NCI-H526 treated with DMSO at 0.1 percent for 48 hours (cell line): ENCODE data around the gene APCDD1L.
"Not testable (repeated sequence)": the region's sequence is repeated elsewhere in the genome, so short reads cannot be mapped to it uniquely, and the experiment has no call there.

Experiments
- DNase-seq: peaks from one replicate; lab custom pipeline; 2025; lab: John Stamatoyannopoulos, UW

Gene APCDD1L

GRCh38 chr20:58514321-58515232 lies 622 bp downstream of the APCDD1L start:
- no peak for DNase-seq

DNA sequence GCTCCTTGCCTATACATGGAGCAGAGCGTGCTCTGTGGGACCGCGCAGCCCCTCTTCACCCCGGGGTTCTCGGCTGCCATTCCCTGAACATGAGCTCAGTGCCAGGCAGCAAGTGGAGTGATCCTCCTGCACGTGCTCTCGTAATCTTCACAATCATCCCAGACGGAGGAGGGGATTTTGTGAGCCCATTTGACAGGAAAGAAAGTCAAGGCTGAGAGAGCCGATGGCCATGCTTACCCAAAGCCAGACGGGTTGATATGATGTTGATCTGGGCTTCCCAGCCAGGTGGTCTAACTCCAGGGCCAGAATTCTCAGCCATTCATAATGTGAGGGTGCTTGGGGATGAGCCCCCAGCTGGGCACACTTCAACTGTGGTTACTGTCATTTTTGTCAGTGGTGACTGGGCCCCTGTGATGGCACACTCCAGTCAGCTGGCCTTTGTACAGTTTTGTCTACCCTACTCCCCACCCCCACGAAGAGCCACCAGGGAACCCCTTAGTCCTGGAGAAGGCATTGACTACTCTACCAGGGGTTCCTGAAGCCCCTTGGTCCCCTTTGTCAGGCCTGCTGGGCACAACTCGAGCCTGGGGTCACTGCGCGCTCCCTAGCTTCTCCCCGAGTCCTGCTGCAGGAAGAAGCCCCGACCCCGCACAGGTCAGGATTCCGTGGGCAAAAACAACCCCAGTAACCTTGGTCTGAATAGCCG lies 1.5 kb downstream of the APCDD1L start:
- no peak for DNase-seq

DNA sequence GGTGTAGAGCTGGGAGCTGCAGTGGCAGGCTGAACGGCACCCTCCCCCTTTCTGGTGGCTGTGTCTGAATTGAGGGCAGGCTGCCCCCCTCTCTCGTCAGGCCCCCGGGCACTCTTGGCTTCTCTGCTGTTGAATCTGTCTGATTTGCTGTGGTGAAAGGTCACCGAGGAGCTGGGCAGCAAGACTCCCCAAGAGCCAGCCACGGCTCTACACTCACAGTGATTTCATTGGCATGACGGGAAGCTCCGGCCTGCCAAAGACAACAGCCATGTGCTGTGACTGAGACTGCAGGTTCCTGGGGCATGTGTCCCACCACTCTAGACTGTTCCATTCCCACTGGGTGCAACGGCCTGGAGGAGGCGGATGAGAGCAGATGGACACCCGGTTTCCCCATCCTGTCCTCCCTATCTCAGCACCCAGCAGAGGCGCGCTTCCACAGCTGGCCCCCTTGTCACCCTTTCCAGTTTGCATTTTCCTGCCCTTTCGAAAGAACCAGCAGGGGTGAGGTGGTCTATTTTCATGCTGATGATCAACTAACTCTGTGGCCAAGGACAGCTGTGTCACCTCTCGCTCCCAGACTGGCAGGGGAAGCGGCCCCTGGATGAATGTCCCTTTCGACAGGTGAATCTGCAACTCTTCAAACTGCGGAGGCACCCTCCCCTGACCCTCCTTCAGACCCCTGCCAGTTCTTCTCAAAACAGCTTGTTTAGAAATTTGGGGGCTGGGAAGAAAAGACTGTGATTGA lies 2.2 kb downstream of the APCDD1L start:
- no peak for DNase-seq

- no peak for DNase-seq
Observed at GRCh38 chr20:58511861-58512260, 3.3 kb downstream of the APCDD1L start.

DNA sequence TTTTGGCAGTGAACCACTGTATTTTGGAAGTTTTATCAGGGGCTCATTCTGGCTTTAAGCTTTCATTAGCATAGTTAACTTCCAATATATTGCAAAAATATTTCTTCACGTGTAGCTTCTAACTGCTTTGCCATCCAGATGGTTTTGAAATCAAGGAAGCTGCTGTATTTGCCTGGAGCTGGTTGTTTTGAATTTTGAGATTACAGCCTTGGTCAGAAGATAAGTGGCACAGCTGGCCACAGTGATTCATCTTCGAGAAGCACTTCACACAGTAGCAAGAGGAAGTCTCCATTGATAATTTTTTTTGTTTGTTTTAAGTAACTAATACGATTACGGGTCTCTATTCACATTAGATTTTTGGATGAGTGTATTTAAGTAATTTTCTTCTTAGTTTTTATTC lies 3.8 kb downstream of the APCDD1L start:
- no peak for DNase-seq

GRCh38 chr20:58510921-58511320 lies 4.3 kb downstream of the APCDD1L start:
- no peak for DNase-seq

DNA sequence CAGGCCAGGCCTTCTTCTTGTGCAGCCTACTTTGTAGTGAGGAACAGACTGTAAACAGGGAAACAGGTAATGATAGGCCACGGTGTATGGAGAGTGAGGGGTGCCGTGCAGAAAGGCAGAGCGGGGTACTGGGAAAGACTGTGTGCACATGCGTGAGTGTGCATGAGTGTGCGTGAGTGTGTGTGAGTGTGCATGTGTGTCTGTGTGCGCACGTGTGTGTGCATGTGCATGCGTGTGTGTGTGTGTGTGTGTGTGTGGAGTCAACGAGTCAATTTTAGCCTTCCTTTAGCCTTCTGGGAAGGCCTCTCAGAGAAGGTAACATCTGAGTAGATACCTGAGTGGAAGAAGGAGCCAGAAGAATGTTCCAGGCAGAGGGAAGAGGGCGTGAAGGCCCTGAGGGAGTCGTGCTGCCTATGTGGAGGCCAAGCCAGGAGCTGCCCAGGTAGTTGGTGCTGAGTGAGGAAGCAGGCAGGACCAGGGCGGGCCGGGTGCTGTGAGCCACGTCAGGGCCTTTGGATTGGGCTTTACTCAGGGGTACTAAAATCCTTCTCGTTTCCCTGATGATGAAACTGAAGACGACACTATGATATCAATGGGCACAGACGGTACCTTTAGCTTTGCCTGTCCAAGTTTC lies 6.3 kb downstream of the APCDD1L start:
- DNase-seq, result no peak

GRCh38 chr20:58506999-58507398 lies 8.2 kb downstream of the APCDD1L start:
- DNase-seq, result not testable (repeated sequence)

DNA sequence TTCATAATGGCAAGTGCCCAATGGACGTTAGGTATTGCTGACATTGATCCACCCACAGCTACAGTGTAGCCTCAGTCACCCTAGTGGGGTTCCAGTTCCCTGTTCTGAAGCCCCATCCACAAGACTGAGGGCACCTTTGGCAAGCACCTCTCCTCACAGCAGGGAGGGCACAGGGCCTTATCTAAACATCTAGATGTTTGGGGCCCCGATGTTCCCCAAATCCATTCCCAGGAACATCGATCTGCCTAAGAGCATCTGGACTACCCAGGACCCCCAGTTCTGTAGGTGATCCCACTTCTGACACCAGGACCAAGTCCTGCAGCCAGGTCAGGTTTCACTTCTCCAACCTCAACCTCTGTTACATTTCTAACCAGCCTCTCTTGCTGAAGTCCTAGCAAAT lies 10.6 kb downstream of the APCDD1L start:
- DNase-seq, result no peak

GRCh38 chr20:58503668-58504067 lies 11.5 kb downstream of the APCDD1L start:
- no peak for DNase-seq

DNA sequence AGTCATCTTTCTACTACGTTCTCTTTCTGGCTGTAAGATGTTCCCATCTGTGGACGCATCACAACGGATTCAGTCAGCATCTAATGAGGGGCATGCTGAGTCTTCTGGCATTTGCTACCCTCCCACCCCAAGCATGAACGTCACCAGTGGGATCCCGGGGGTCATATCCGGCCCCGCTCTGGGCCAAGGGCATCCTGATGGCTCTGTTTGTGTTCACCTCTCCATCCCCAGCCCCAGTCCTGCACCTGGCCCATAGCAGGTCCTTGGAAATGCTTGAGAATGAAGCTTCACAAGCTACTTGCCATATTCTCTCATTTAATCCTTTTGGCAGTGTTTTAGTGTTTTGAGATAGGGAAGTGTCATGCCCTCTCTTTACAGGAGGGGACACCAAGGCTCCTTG lies 14.9 kb downstream of the APCDD1L start:
- no peak for DNase-seq

DNA sequence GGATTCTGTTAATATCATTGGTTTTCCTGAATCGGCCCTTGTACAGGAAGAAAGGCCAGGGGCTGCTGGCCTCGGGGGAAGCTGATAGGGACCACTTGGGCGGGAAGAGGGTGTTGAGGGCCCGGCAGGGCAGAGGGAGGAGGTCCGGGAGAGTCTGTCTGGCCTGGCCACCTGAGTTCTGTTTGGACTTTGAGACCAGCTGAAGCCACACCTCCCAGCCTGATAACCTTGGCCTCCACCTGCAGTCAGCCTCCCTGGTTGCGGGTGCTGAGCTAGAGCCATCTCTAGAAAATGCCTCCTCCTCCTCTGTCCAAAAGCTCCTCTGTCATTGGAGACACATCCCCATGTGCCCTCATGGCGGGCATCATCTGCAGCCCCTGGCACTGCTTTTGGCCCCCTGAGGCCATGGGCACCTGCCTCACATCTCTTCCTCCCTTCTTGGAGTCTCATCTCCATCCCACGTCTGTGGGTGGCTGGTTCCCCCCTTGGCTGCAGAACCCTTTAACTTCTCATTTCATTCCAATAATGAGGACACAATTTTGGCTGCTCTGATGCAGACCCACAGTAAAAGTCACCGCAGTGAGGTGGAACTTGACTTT lies 16.6 kb downstream of the APCDD1L start:
- no peak for DNase-seq

- DNase-seq, result no peak
Observed at GRCh38 chr20:58497724-58498469, 17.3 kb downstream of the APCDD1L start.

- DNase-seq, result no peak
Observed at GRCh38 chr20:58497076-58497641, 18.0 kb downstream of the APCDD1L start.

- DNase-seq, result no peak
Observed at GRCh38 chr20:58496429-58496769, 18.8 kb downstream of the APCDD1L start.

DNA sequence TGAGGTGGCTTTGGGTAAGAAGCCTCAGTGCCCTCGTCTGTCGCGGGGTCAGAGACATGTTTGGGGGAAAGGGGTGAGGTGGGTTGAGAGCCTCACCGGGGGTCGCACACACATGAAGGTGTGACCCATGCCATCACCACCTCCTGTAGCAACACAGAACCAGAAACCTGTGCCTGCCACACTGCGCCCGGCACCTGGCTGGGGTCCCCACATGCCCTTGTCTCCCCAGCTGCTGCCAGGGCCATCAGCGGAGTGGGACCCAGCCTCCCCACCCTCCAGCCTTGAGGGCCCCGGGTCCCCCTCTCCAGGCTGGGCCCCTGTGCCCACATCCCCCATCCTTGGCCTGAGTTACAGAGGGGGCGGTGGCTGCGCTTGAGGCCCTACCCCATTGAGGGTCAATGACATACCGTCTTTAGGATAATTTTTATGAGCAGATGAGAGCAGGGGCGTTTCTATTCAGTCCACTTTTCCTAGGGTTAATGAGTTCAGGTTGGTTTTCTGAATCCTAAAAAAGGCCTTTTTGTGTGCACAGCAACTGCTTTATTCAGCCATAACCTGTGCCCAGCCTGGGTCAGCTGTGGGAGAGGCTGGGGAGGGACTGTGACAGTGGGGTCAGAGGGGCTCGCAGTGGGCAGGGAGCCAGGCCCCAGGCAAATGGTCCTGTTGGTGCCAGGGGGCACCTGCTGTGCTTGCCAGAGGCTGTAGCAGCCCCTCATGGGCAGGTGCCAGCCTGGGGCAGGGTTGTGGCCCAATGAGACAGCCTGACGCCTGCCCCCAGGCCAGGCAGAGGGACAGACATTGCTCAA lies 19.4 kb downstream of the APCDD1L start:
- no peak for DNase-seq

DNA sequence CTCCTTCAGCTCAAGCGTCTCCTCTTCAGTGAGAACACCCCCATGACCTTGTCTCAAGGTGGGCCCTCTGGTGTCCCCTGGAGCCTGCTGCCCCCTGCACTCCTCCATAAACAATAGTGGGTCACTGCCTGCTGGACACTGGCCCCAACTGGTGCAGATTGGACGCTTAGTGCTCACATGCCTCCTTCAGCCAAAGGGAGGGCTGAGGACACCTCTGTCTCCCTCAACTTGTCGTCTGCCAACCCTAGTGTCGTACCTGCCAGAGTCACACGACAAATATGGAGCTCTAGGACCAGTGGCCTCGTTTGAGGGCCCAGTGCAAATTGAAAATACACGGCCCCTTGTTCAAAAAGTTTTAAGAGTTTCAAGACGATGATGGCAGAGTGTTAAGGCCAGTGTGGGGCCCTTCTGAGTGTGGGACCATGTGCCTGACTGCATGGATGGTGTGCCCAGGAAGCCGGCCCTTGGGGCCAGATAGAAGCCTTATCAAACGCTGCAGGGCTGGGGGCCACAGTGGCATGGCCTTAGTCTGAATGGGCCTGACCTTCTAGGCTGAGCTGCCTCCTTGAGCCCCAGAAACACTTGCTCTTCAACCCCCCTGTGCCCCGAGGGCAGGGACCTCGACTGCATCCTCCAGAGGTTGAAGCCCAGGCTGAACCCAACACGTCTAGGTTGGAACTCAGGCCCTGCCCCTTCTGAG lies 20.1 kb downstream of the APCDD1L start:
- DNase-seq, result no peak

GRCh38 chr20:58492795-58493524 lies 22.2 kb downstream of the APCDD1L start:
- DNase-seq, result no peak
